GM12878 (cell line): ENCODE data around the gene HOXC9. TPM values are rescaled to one million over a fixed set of nuclear protein-coding genes. Genes with fewer than 3 reads are reported as not detected.

Experiments
- ATAC-seq: fragments of 200-7000 bp; cut with Tn5 transposase; 3 replicates; pipeline ENCODE4 v1.9.1; 2020; ENCODE audit warnings: mild to moderate bottlenecking, moderate library complexity
- BruUV-seq: library from RNA; stranded (reverse); fragments of 400-500 nt; replicated peaks from 2 replicates; lab custom pipeline; 2021; lab: Mats Ljungman, UMichigan
- CTCF ChIA-PET: fragments of 300-600 bp; sonication (Branson Sonifier 250); formaldehyde crosslinking; extraction: SDS; loops from one replicate; lab custom pipeline; 2021; ENCODE audit warnings: inconsistent platforms; lab: Yijun Ruan, JAX
- POLR2A ChIA-PET: fragments of 350-600 bp; formaldehyde crosslinking; extraction: SDS; loops from one replicate; lab custom pipeline; 2021; ENCODE audit warnings: inconsistent platforms; lab: Charles Lee
- RAD21 ChIA-PET: fragments of 300-600 bp; sonication (Branson Sonifier 250); formaldehyde crosslinking; loops from one replicate; lab custom pipeline; 2023; ENCODE audit warnings: antibody characterized with exemption; ENCODE audit not compliant: unreplicated experiment; lab: Charles Lee
- SMC1A ChIA-PET: fragments of 300-600 bp; sonication (Branson Sonifier 250); formaldehyde crosslinking; loops from one replicate; lab custom pipeline; 2023; ENCODE audit not compliant: unreplicated experiment, uncharacterized antibody; lab: Charles Lee
- DNase-seq: peaks from one replicate; pipeline ENCODE4 v3.0.0-alpha.2; 2011; ENCODE audit warnings: low read depth, low spot score
- FAIRE-seq: peaks from 3 replicates; lab custom pipeline; 2011; peaks lifted over from hg19 to GRCh38; lab: Jason Lieb, UNC
- H2AFZ ChIP-seq: 2 replicates; pipeline ENCODE4 v1.6.0; 2011; ENCODE audit warnings: low read depth, low read length, control low read depth; ENCODE audit not compliant: control insufficient read depth
- H3K27ac ChIP-seq: 2 replicates; pipeline ENCODE4 v1.5.1; 2011; ENCODE audit warnings: control low read depth; ENCODE audit not compliant: control insufficient read depth, insufficient read depth
- H3K27me3 ChIP-seq, 2 experiments: replicated peaks in 1 of 2; 2 replicates each; pipeline versions ENCODE4 v1.6.0 to v1.6.1; 2011; ENCODE audit warnings: low read length in 1 of 2; ENCODE audit not compliant: control insufficient read depth in 2 of 2, insufficient read depth in 2 of 2
- H3K36me3 ChIP-seq, 2 experiments: 2 replicates each; pipeline ENCODE4 v1.5.1; 2011; ENCODE audit warnings: low read length in 1 of 2; ENCODE audit not compliant: control insufficient read depth in 2 of 2, insufficient read depth in 2 of 2
- H3K4me1 ChIP-seq: 2 replicates; pipeline ENCODE4 v1.6.1; 2011; ENCODE audit warnings: mild to moderate bottlenecking, low read length, moderate library complexity, mixed read lengths; ENCODE audit not compliant: control insufficient read depth, insufficient read depth
- H3K4me2 ChIP-seq: 2 replicates; pipeline ENCODE4 v1.6.0; 2011; ENCODE audit warnings: control low read depth; ENCODE audit not compliant: control insufficient read depth, insufficient read depth
- H3K4me3 ChIP-seq: fragments of 200-600 bp; sonication (generic); 2 replicates; pipeline ENCODE4 v1.5.1; 2016
- H3K79me2 ChIP-seq: 2 replicates; pipeline ENCODE4 v1.6.0; 2011; ENCODE audit warnings: low read length; ENCODE audit not compliant: control insufficient read depth, insufficient read depth
- H3K9ac ChIP-seq: 2 replicates; pipeline ENCODE4 v1.8.0; 2011; ENCODE audit warnings: low read length, control low read depth, mixed read lengths; ENCODE audit not compliant: control insufficient read depth, insufficient read depth
- H3K9me3 ChIP-seq: replicated peaks from 3 replicates; pipeline ENCODE4 v1.5.1; 2011; ENCODE audit warnings: mild to moderate bottlenecking, low read length; ENCODE audit not compliant: control insufficient read depth, insufficient read depth
- H4K20me1 ChIP-seq: 2 replicates; pipeline ENCODE4 v1.6.0; 2011; ENCODE audit not compliant: control insufficient read depth, insufficient read depth
- BACH1 ChIP-seq: fragments of 450-650 bp; IDR thresholded peaks from 2 replicates; pipeline ENCODE4 v1.6.1; 2017; ENCODE audit warnings: mild to moderate bottlenecking, borderline replicate concordance
- BHLHE40 ChIP-seq, 2 experiments: fragments of 450-650 bp in 1 of 2; IDR thresholded peaks; 2 replicates each; pipeline ENCODE4 v1.6.1; 2011 to 2017; ENCODE audit warnings: low read depth in 2 of 2, borderline replicate concordance in 1 of 2, improper control_type of control experiment in 1 of 2, low read length in 1 of 2, mild to moderate bottlenecking in 1 of 2
- BMI1 ChIP-seq: fragments of 450-650 bp; IDR thresholded peaks from 2 replicates; pipeline ENCODE4 v1.6.1; 2016; ENCODE audit warnings: mild to moderate bottlenecking, moderate library complexity, borderline replicate concordance
- CUX1 ChIP-seq: IDR thresholded peaks from 2 replicates; pipeline ENCODE4 v1.6.1; 2012; ENCODE audit warnings: improper control_type of control experiment, low read depth, low read length; ENCODE audit not compliant: insufficient replicate concordance
- FOS ChIP-seq: IDR thresholded peaks from 3 replicates; pipeline ENCODE4 v1.6.1; 2011; ENCODE audit warnings: borderline replicate concordance; ENCODE audit not compliant: insufficient read length; ENCODE audit errors: extremely low read depth
- IKZF1 ChIP-seq: fragments of 450-650 bp; conservative IDR thresholded peaks from 2 replicates; pipeline ENCODE4 v1.6.1; 2017; ENCODE audit warnings: antibody characterized with exemption, mild to moderate bottlenecking
- IRF4 ChIP-seq: IDR thresholded peaks from 2 replicates; pipeline ENCODE4 v1.6.1; 2011; ENCODE audit warnings: low read depth, low read length
- KAT2A ChIP-seq: conservative IDR thresholded peaks from 2 replicates; pipeline ENCODE4 v1.6.1; 2011; ENCODE audit warnings: low read depth, low read length; ENCODE audit not compliant: control insufficient read depth
- PML ChIP-seq: IDR thresholded peaks from 2 replicates; pipeline ENCODE4 v1.6.1; 2012; ENCODE audit warnings: low read length, inconsistent platforms
- TAF1 ChIP-seq: IDR thresholded peaks from 2 replicates; pipeline ENCODE4 v1.6.1; 2011; ENCODE audit warnings: mild to moderate bottlenecking, low read depth, low read length, borderline replicate concordance
- TCF12 ChIP-seq: IDR thresholded peaks from 2 replicates; pipeline ENCODE4 v1.6.1; 2011; ENCODE audit warnings: low read depth, mild to moderate bottlenecking, low read length
- ZBED1 ChIP-seq: IDR thresholded peaks from 2 replicates; pipeline ENCODE4 v1.6.1; 2016; ENCODE audit warnings: borderline replicate concordance
- ZNF217 ChIP-seq: fragments of 450-650 bp; IDR thresholded peaks from 2 replicates; pipeline ENCODE4 v1.6.1; 2017; ENCODE audit warnings: antibody characterized with exemption, mild to moderate bottlenecking
- WGBS: methylation state at CpG from one replicate; pipeline ENCODE4 v1.1.6; 2016; ENCODE audit warnings: low lambda C conversion rate; ENCODE audit not compliant: insufficient replicate concordance, insufficient coverage; ENCODE audit errors: missing lambda C conversion rate; 5-methylcytosine and 5-hydroxymethylcytosine counted together
- in situ Hi-C: fragments of 300-500 bp; cut with MboI; formaldehyde crosslinking; loops from 9 replicates; pipeline ENCODE4 v1.14.3; 2018; ENCODE audit warnings: mixed read lengths
- intact Hi-C: fragments of 100-400 bp; cut with micrococcal nuclease; formaldehyde crosslinking; loops from one replicate; pipeline ENCODE4 v1.14.2; 2022; ENCODE audit not compliant: unreplicated experiment
- polyA plus RNA-seq, 11 experiments: library from polyadenylated mRNA; depleted of rRNA in 4 of 11; unstranded in 6 of 11; stranded (reverse) in 5 of 11; fragments of >200 nt; fragmentation: Nextera tagmentation in 4 of 11; fragmentation: Illumina TruSeq in 1 of 11; extraction: Ambion mirVana in 4 of 11; extraction: Trizol in 1 of 11; gene quantifications; 1 replicate in 1 of 11; 2 replicates in 10 of 11; pipeline versions ENCODE4 v1.2.1 to v1.2.3, GENCODE V29; 2011 to 2016; ENCODE audit warnings: inconsistent platforms in 2 of 11, missing spikeins in 2 of 11, low read depth in 1 of 11
- total RNA-seq, 4 experiments: library from RNA; depleted of rRNA in 3 of 4; stranded (reverse); fragments of >200 nt in 3 of 4; fragmentation: Illumina TruSeq in 1 of 4; extraction: Trizol in 1 of 4; gene quantifications; 2 replicates each; pipeline versions ENCODE4 v1.2.1 to v1.2.3, GENCODE V29; 2013 to 2021

HOXC9 gene
- total and polyA plus RNA-seq, 10 of the 15 experiments (the other 5 are each of a cell fraction or from before 2014, with no cell fraction given) = not detected

GRCh38 chr12:54007538-54008259 lies 7.7 kb downstream of the HOXC9 start (continued):
- no peak for TF ChIP-seq CUX1
- no peak for TF ChIP-seq PML

GRCh38 chr12:54008260-54008552 lies 8.2 kb downstream of the HOXC9 start:
- H4K20me1 ChIP-seq = no peaks in the 10 kb centered on the region
- SMC1A ChIA-PET = interaction anchor here (0.8 to 3.4 kb wide), 7 partner anchors 8 to 194 kb away, joined by 3 to 37 read pairs (median 6); partner anchors contain the start of genes HOXC5, HOXC9 and SMUG1
- RAD21 ChIA-PET = interaction anchor here (0.9 to 4.5 kb wide), 11 partner anchors 9 to 199 kb away, joined by 3 to 38 read pairs (median 5); partner anchors contain the start of genes HOXC10, HOXC4, HOXC5 and HOXC6
- H3K79me2 ChIP-seq = no peaks in the 10 kb centered on the region
- intact Hi-C loops (loop anchor here (10.0 kb wide), 1 partner anchor 367 kb away; no protein-coding TSS in a partner anchor), in situ Hi-C loops (no loop called here)
- 5% methylated on average over 2 of the region's 2 CpGs for WGBS
- H3K4me1 ChIP-seq = peaks cover 6% of the 10 kb centered on the region
- no peak overlapping the region for H2AFZ ChIP-seq
- POLR2A ChIA-PET = no interaction called here
- DNase-seq = no peak
- ATAC-seq = no peak
- H3K27me3 ChIP-seq = peaks cover 32 to 37% of the 10 kb centered on the region in 2 experiments
- TF ChIP-seq KAT2A = no peak
- TF ChIP-seq TAF1 = no peak
- no peak for TF ChIP-seq IRF4
- TF ChIP-seq ZBED1 = no peak
- no peak for TF ChIP-seq TCF12
- no peak for TF ChIP-seq BMI1
- TF ChIP-seq BHLHE40 (IDR thresholded peaks at IDR 0.05; ENCODE audit: borderline replicate concordance in 1 of 2, low read depth in 2 of 2, low read length in 1 of 2) = no peak
- no peak for TF ChIP-seq ZNF217
- no peak for TF ChIP-seq BACH1
- TF ChIP-seq FOS = no peak
- no peak for TF ChIP-seq IKZF1
- no peaks in the 10 kb centered on the region for H3K9me3 ChIP-seq
- CTCF ChIA-PET = interaction anchor here (1.1 to 6.1 kb wide), 10 partner anchors 8 to 207 kb away, joined by 3 to 105 read pairs (median 20); partner anchors contain the start of genes HOXC5 and SMUG1
- FAIRE-seq = no peak
- no peak overlapping the region for H3K9ac ChIP-seq
- no peak overlapping the region for H3K4me3 ChIP-seq
- H3K36me3 ChIP-seq = no peaks in the 10 kb centered on the region
- no peak overlapping the region for H3K4me2 ChIP-seq
- BruUV-seq = no TSS peak
- H3K27ac ChIP-seq = no peak overlapping the region
